H9 (cell line): ENCODE data around the gene PIGL. TPM values are rescaled to one million over a fixed set of nuclear protein-coding genes. Genes with fewer than 3 reads are reported as not detected.

Experiments
- DNase-seq: peaks from one replicate; pipeline ENCODE4 v3.0.0-alpha.2; 2017
- H2AFZ ChIP-seq: one replicate; pipeline ENCODE4 v1.6.1; 2013; ENCODE audit warnings: mild to moderate bottlenecking, low read length, control low read depth, moderate library complexity
- H2AK5ac ChIP-seq: 2 replicates; pipeline ENCODE4 v1.6.1; 2013; ENCODE audit warnings: low read length, control low read depth, mixed read lengths; ENCODE audit not compliant: insufficient read length
- H2BK120ac ChIP-seq: one replicate; pipeline ENCODE4 v1.6.1; 2013; ENCODE audit warnings: low read depth, mild to moderate bottlenecking, low read length, control low read depth, inconsistent platforms; ENCODE audit not compliant: poor library complexity, severe bottlenecking
- H2BK12ac ChIP-seq: 2 replicates; pipeline ENCODE4 v1.6.1; 2013; ENCODE audit warnings: low read length, control low read depth, mixed read lengths, low read depth; ENCODE audit not compliant: insufficient read length
- H2BK15ac ChIP-seq: 2 replicates; pipeline ENCODE4 v1.6.1; 2013; ENCODE audit warnings: low read depth, low read length, control low read depth
- H2BK20ac ChIP-seq: one replicate; pipeline ENCODE4 v1.6.1; 2013; ENCODE audit warnings: low read depth, mild to moderate bottlenecking, low read length, control low read depth, inconsistent platforms; ENCODE audit not compliant: poor library complexity, severe bottlenecking
- H2BK5ac ChIP-seq: 2 replicates; pipeline ENCODE4 v1.6.1; 2013; ENCODE audit warnings: low read length, control low read depth, mixed read lengths; ENCODE audit not compliant: insufficient read length
- H3K14ac ChIP-seq: 2 replicates; pipeline ENCODE4 v1.6.1; 2013; ENCODE audit warnings: low read length, control low read depth; ENCODE audit not compliant: insufficient read depth
- H3K18ac ChIP-seq: 2 replicates; pipeline ENCODE4 v1.6.1; 2013; ENCODE audit warnings: low read depth, mild to moderate bottlenecking, mixed read lengths, low read length, control low read depth; ENCODE audit not compliant: insufficient read length
- H3K23ac ChIP-seq: 2 replicates; pipeline ENCODE4 v1.6.1; 2013; ENCODE audit warnings: low read length, control low read depth, mixed read lengths, low read depth; ENCODE audit not compliant: insufficient read length
- H3K23me2 ChIP-seq: 2 replicates; pipeline ENCODE4 v1.6.1; 2013; ENCODE audit warnings: low read depth, mild to moderate bottlenecking, mixed read lengths, low read length, control low read depth; ENCODE audit not compliant: insufficient read length, poor library complexity, severe bottlenecking
- H3K27ac ChIP-seq: 2 replicates; pipeline ENCODE4 v1.5.1; 2013; ENCODE audit warnings: low read length, control low read depth, mixed read lengths, low read depth; ENCODE audit not compliant: insufficient read length
- H3K27me3 ChIP-seq: 2 replicates; pipeline ENCODE4 v1.6.1; 2013; ENCODE audit warnings: low read length, control low read depth, inconsistent platforms; ENCODE audit not compliant: insufficient read depth
- H3K4ac ChIP-seq: 2 replicates; pipeline ENCODE4 v1.6.1; 2013; ENCODE audit warnings: low read depth, mild to moderate bottlenecking, control low read depth, inconsistent platforms, low read length, moderate library complexity
- H3K4me1 ChIP-seq: 2 replicates; pipeline ENCODE4 v1.6.1; 2013; ENCODE audit warnings: low read length, control low read depth, inconsistent platforms; ENCODE audit not compliant: insufficient read depth
- H3K4me2 ChIP-seq: 2 replicates; pipeline ENCODE4 v1.6.1; 2013; ENCODE audit warnings: low read length, control low read depth, mixed read lengths; ENCODE audit not compliant: insufficient read length, insufficient read depth
- H3K56ac ChIP-seq: 2 replicates; pipeline ENCODE4 v1.6.1; 2013; ENCODE audit warnings: low read depth, mild to moderate bottlenecking, mixed read lengths, low read length, control low read depth; ENCODE audit not compliant: insufficient read length
- H3K79me1 ChIP-seq: 2 replicates; pipeline ENCODE4 v1.6.1; 2013; ENCODE audit warnings: low read depth, mild to moderate bottlenecking, moderate library complexity, low read length, control low read depth, inconsistent platforms; ENCODE audit not compliant: insufficient read depth, poor library complexity, severe bottlenecking
- H3K79me2 ChIP-seq: 2 replicates; pipeline ENCODE4 v1.6.1; 2013; ENCODE audit warnings: low read length, control low read depth, inconsistent platforms; ENCODE audit not compliant: insufficient read depth
- H3K9ac ChIP-seq: 2 replicates; pipeline ENCODE4 v1.6.1; 2013; ENCODE audit warnings: low read length, control low read depth, mixed read lengths; ENCODE audit not compliant: insufficient read length; ENCODE audit errors: extremely low read depth
- H3K9me3 ChIP-seq: one replicate; pipeline ENCODE4 v1.6.1; 2013; ENCODE audit warnings: low read depth, low read length, inconsistent platforms; ENCODE audit not compliant: control insufficient read depth
- H3T11ph ChIP-seq: one replicate; pipeline ENCODE4 v1.6.1; 2013; ENCODE audit warnings: mild to moderate bottlenecking, low read length, control low read depth, inconsistent platforms
- H4K20me1 ChIP-seq: one replicate; pipeline ENCODE4 v1.6.1; 2013; ENCODE audit not compliant: control insufficient read depth, insufficient read length, insufficient read depth
- H4K5ac ChIP-seq: 2 replicates; pipeline ENCODE4 v1.6.1; 2013; ENCODE audit warnings: low read depth, mild to moderate bottlenecking, mixed read lengths, low read length, control low read depth; ENCODE audit not compliant: insufficient read length
- H4K8ac ChIP-seq: replicated peaks from 2 replicates; pipeline ENCODE4 v1.6.1; 2013; ENCODE audit warnings: low read length, control low read depth, mixed read lengths, low read depth; ENCODE audit not compliant: insufficient read length
- H4K91ac ChIP-seq: 2 replicates; pipeline ENCODE4 v1.6.1; 2013; ENCODE audit warnings: low read depth, mild to moderate bottlenecking, moderate library complexity, mixed read lengths, low read length, control low read depth; ENCODE audit not compliant: insufficient read length
- H3K27ac Mint-ChIP-seq, 3 experiments: 2 replicates in 2 of 3; 3 replicates in 1 of 3; pipeline ENCODE4 v1.8.0; 2020 to 2021; ENCODE audit warnings: mixed read lengths in 3 of 3, mild to moderate bottlenecking in 1 of 3, moderate library complexity in 1 of 3
- H3K27me3 Mint-ChIP-seq: 2 replicates; pipeline ENCODE4 v1.8.0; 2021; ENCODE audit warnings: low read depth, mild to moderate bottlenecking, moderate library complexity, mixed read lengths
- H3K36me3 Mint-ChIP-seq, 3 experiments: 2 replicates in 2 of 3; 3 replicates in 1 of 3; pipeline ENCODE4 v1.8.0; 2020 to 2021; ENCODE audit warnings: low read depth in 3 of 3, mixed read lengths in 3 of 3; ENCODE audit not compliant: insufficient read depth in 1 of 3
- H3K4me1 Mint-ChIP-seq, 2 experiments: 2 replicates each; pipeline ENCODE4 v1.8.0; 2020; ENCODE audit warnings: mixed read lengths in 2 of 2
- H3K4me3 Mint-ChIP-seq, 2 experiments: 2 replicates in 1 of 2; 3 replicates in 1 of 2; pipeline ENCODE4 v1.8.0; 2020 to 2021; ENCODE audit warnings: mild to moderate bottlenecking in 2 of 2, mixed read lengths in 2 of 2, moderate library complexity in 1 of 2
- H3K9me3 Mint-ChIP-seq, 2 experiments: 2 replicates in 1 of 2; 3 replicates in 1 of 2; pipeline ENCODE4 v1.8.0; 2020; ENCODE audit warnings: mild to moderate bottlenecking in 2 of 2, mixed read lengths in 2 of 2, moderate library complexity in 1 of 2
- WGBS: extraction: QIAGEN DNeasy Blood & Tissue Kit; methylation state at CpG from one replicate; pipeline ENCODE4 v1.1.7; 2013; ENCODE audit warnings: missing lambda C conversion rate, low lambda C conversion rate, mixed read lengths; ENCODE audit not compliant: insufficient read length; ENCODE audit errors: extremely low coverage; 5-methylcytosine and 5-hydroxymethylcytosine counted together
- total RNA-seq: library from RNA; stranded (reverse); gene quantifications from 2 replicates; pipeline ENCODE4 v1.2.1, GENCODE V29; 2021
- TF ChIP-seq, protein P1 (sequence below): fragments of 200-600 bp; sonication (generic); conservative IDR thresholded peaks from 3 replicates; pipeline ENCODE4 v1.8.0; 2021; ENCODE audit warnings: antibody characterized with exemption, mild to moderate bottlenecking

The PIGL gene
- total RNA-seq, 1 experiment from 2014 or later: 21.6 TPM

DNA sequence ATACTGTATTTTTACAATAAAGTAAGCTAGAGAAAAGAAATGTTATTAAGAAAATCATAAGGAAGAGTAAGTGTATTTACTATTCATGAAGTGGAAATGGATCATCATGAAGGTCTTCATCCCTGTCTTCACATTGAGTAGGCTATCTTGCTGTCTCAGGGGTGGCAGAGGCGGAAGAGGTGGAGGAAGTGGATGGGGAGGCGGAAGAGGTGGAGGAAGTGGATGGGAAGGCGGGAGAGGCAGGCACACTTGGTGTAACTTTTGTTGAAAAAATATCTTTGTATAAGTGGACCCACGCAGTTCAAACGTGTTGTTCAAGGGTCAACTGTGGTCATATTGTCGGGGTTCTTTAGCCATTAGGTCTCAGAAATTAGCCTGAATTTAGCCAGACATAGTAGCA is 50.2 kb downstream of the PIGL start:
- H2AFZ ChIP-seq: no peak overlapping the region
- no peak overlapping the region for H3T11ph ChIP-seq
- H2BK15ac ChIP-seq: no peak overlapping the region
- no peak overlapping the region for H2BK12ac ChIP-seq
- H3K23me2 ChIP-seq: no peaks in the 10 kb centered on the region
- H3K27ac ChIP-seq: no peak overlapping the region
- no peak overlapping the region for H4K5ac ChIP-seq
- Mint-ChIP-seq H3K36me3 (no peaks in the 10 kb centered on the region), H3K9me3 (no peaks in the 10 kb centered on the region), H3K4me3 (no peak overlapping the region), H3K27me3 (no peaks in the 10 kb centered on the region), H3K27ac (no peak overlapping the region; a peak in 1 of 7 replicates), H3K4me1 (no peaks in the 10 kb centered on the region)
- H3K9me3 ChIP-seq: no peaks in the 10 kb centered on the region
- DNase-seq: no peak
- H3K79me1 ChIP-seq: no peaks in the 10 kb centered on the region
- H3K4me2 ChIP-seq: no peak overlapping the region
- H3K23ac ChIP-seq: no peak overlapping the region
- H4K8ac ChIP-seq: no peak overlapping the region
- H3K79me2 ChIP-seq: no peaks in the 10 kb centered on the region
- no peaks in the 10 kb centered on the region for H3K4me1 ChIP-seq
- no CpG with 5 or more reads among the region's 6 CpGs for WGBS
- H4K91ac ChIP-seq: no peak overlapping the region
- no peaks in the 10 kb centered on the region for H4K20me1 ChIP-seq
- TF ChIP-seq, protein P1, sequence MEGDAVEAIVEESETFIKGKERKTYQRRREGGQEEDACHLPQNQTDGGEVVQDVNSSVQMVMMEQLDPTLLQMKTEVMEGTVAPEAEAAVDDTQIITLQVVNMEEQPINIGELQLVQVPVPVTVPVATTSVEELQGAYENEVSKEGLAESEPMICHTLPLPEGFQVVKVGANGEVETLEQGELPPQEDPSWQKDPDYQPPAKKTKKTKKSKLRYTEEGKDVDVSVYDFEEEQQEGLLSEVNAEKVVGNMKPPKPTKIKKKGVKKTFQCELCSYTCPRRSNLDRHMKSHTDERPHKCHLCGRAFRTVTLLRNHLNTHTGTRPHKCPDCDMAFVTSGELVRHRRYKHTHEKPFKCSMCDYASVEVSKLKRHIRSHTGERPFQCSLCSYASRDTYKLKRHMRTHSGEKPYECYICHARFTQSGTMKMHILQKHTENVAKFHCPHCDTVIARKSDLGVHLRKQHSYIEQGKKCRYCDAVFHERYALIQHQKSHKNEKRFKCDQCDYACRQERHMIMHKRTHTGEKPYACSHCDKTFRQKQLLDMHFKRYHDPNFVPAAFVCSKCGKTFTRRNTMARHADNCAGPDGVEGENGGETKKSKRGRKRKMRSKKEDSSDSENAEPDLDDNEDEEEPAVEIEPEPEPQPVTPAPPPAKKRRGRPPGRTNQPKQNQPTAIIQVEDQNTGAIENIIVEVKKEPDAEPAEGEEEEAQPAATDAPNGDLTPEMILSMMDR: no peak
- H2BK5ac ChIP-seq: no peak overlapping the region
- no peak overlapping the region for H3K14ac ChIP-seq
- no peak overlapping the region for H3K18ac ChIP-seq
- no peak overlapping the region for H2BK20ac ChIP-seq
- no peak overlapping the region for H3K4ac ChIP-seq
- H2AK5ac ChIP-seq: no peak overlapping the region
- H2BK120ac ChIP-seq: no peak overlapping the region
- no peak overlapping the region for H3K9ac ChIP-seq
- no peaks in the 10 kb centered on the region for H3K27me3 ChIP-seq
- H3K56ac ChIP-seq: no peak overlapping the region
